T-helper 1 cell treated with Interleukin-12 subunit alpha and Interleukin-12 subunit beta and Interleukin-4 antibody, amounts not matched to agents 30 μg/mL and 1 μg/mL, for 36 hours (primary cell): Measurements from ENCODE around the gene STARD5.

Source experiments
- H3K27ac Mint-ChIP-seq: one replicate; pipeline ENCODE4 v1.8.0; 2021; ENCODE audit warnings: mild to moderate bottlenecking, mixed read lengths
- H3K27me3 Mint-ChIP-seq: one replicate; pipeline ENCODE4 v1.8.0; 2021; ENCODE audit warnings: low read depth, mixed read lengths
- H3K36me3 Mint-ChIP-seq: one replicate; pipeline ENCODE4 v1.8.0; 2021; ENCODE audit warnings: low read depth, mixed read lengths
- H3K4me1 Mint-ChIP-seq: one replicate; pipeline ENCODE4 v1.8.0; 2021; ENCODE audit warnings: low read depth, mixed read lengths
- H3K4me3 Mint-ChIP-seq: one replicate; pipeline ENCODE4 v1.8.0; 2021; ENCODE audit warnings: mild to moderate bottlenecking, moderate library complexity, mixed read lengths
- H3K9me3 Mint-ChIP-seq: one replicate; pipeline ENCODE4 v1.8.0; 2021; ENCODE audit warnings: mixed read lengths

The STARD5 gene

GRCh38 chr15:81311752-81312464, 12.0 kb downstream of the STARD5 start:
- Mint-ChIP-seq H3K9me3 (no peaks in the 10 kb centered on the region), H3K36me3 (peaks cover 64% of the 10 kb centered on the region), H3K4me3 (no peak overlapping the region), H3K4me1 (peaks cover 47% of the 10 kb centered on the region), H3K27me3 (no peaks in the 10 kb centered on the region), H3K27ac (peak overlapping the region; percentile 66)

- Mint-ChIP-seq H3K36me3 (peaks cover 73% of the 10 kb centered on the region), H3K4me1 (peaks cover 50% of the 10 kb centered on the region), H3K27ac (peak overlapping the region; percentile 26)
Observed at GRCh38 chr15:81310480-81310879, 13.5 kb downstream of the STARD5 start.

GRCh38 chr15:81309647-81310450, 14.1 kb downstream of the STARD5 start:
- H3K36me3 Mint-ChIP-seq, result peaks cover 70% of the 10 kb centered on the region
- no peaks in the 10 kb centered on the region for H3K27me3 Mint-ChIP-seq
- H3K27ac Mint-ChIP-seq, result peak overlapping the region; percentile 26
- peaks cover 45% of the 10 kb centered on the region for H3K4me1 Mint-ChIP-seq
- no peak overlapping the region for H3K4me3 Mint-ChIP-seq
- H3K9me3 Mint-ChIP-seq, result no peaks in the 10 kb centered on the region

More at GRCh38 chr15:81310480-81310879, 13.5 kb downstream of the STARD5 start:
- H3K9me3 Mint-ChIP-seq, result no peaks in the 10 kb centered on the region
- no peak overlapping the region for H3K4me3 Mint-ChIP-seq
- no peaks in the 10 kb centered on the region for H3K27me3 Mint-ChIP-seq

- Mint-ChIP-seq H3K4me3 (no peak overlapping the region), H3K9me3 (no peaks in the 10 kb centered on the region), H3K27ac (peak overlapping the region; percentile 20), H3K36me3 (peaks cover 84% of the 10 kb centered on the region), H3K4me1 (peaks cover 60% of the 10 kb centered on the region), H3K27me3 (no peaks in the 10 kb centered on the region)
Observed at GRCh38 chr15:81308260-81308659, 15.7 kb downstream of the STARD5 start.

GRCh38 chr15:81304226-81304625, 19.7 kb downstream of the STARD5 start:
- Mint-ChIP-seq H3K27ac (peak overlapping the region; percentile 73), H3K36me3 (peaks cover 90% of the 10 kb centered on the region), H3K4me3 (peak overlapping the region; percentile 98), H3K9me3 (no peaks in the 10 kb centered on the region), H3K4me1 (peaks cover 64% of the 10 kb centered on the region), H3K27me3 (no peaks in the 10 kb centered on the region)

GRCh38 chr15:81303244-81304225, 20.4 kb downstream of the STARD5 start:
- Mint-ChIP-seq H3K9me3 (no peaks in the 10 kb centered on the region), H3K27me3 (no peaks in the 10 kb centered on the region), H3K36me3 (peaks cover 90% of the 10 kb centered on the region), H3K27ac (peak overlapping the region; percentile 81), H3K4me3 (peak overlapping the region; percentile 98), H3K4me1 (peaks cover 62% of the 10 kb centered on the region)

- Mint-ChIP-seq H3K4me1 (peaks cover 65% of the 10 kb centered on the region), H3K27me3 (no peaks in the 10 kb centered on the region), H3K4me3 (peak overlapping the region; percentile 98), H3K9me3 (no peaks in the 10 kb centered on the region), H3K27ac (peak overlapping the region; percentile 63), H3K36me3 (peaks cover 91% of the 10 kb centered on the region)
Observed at GRCh38 chr15:81302701-81303109, 21.2 kb downstream of the STARD5 start.

- Mint-ChIP-seq H3K4me3 (peak overlapping the region; percentile 98), H3K36me3 (peaks cover 91% of the 10 kb centered on the region), H3K27me3 (no peaks in the 10 kb centered on the region), H3K27ac (peak overlapping the region; percentile 89), H3K9me3 (no peaks in the 10 kb centered on the region), H3K4me1 (peaks cover 61% of the 10 kb centered on the region)
Observed at GRCh38 chr15:81301815-81302399, 22.0 kb downstream of the STARD5 start.

- H3K9me3 Mint-ChIP-seq, result no peaks in the 10 kb centered on the region
- H3K27ac Mint-ChIP-seq, result peak overlapping the region; percentile 89
- no peaks in the 10 kb centered on the region for H3K27me3 Mint-ChIP-seq
- peak overlapping the region; percentile 98 for H3K4me3 Mint-ChIP-seq
- peaks cover 61% of the 10 kb centered on the region for H3K4me1 Mint-ChIP-seq
- peaks cover 89% of the 10 kb centered on the region for H3K36me3 Mint-ChIP-seq
Observed at GRCh38 chr15:81301385-81301784, 22.6 kb downstream of the STARD5 start.

GRCh38 chr15:81299630-81300273, 24.2 kb downstream of the STARD5 start:
- no peaks in the 10 kb centered on the region for H3K27me3 Mint-ChIP-seq
- peak overlapping the region; percentile 98 for H3K4me3 Mint-ChIP-seq
- H3K4me1 Mint-ChIP-seq, result peaks cover 65% of the 10 kb centered on the region
- H3K36me3 Mint-ChIP-seq, result peaks cover 80% of the 10 kb centered on the region
- H3K9me3 Mint-ChIP-seq, result no peaks in the 10 kb centered on the region
- peak overlapping the region; percentile 94 for H3K27ac Mint-ChIP-seq

- H3K4me1 Mint-ChIP-seq, result peaks cover 64% of the 10 kb centered on the region
- H3K4me3 Mint-ChIP-seq, result peak overlapping the region; percentile 98
- no peaks in the 10 kb centered on the region for H3K27me3 Mint-ChIP-seq
- H3K27ac Mint-ChIP-seq, result peak overlapping the region; percentile 94
- no peaks in the 10 kb centered on the region for H3K9me3 Mint-ChIP-seq
- peaks cover 74% of the 10 kb centered on the region for H3K36me3 Mint-ChIP-seq
Observed at GRCh38 chr15:81299156-81299555, 24.8 kb downstream of the STARD5 start.

GRCh38 chr15:81298611-81299010, 25.3 kb downstream of the STARD5 start:
- H3K4me3 Mint-ChIP-seq, result peak overlapping the region; percentile 98
- no peaks in the 10 kb centered on the region for H3K27me3 Mint-ChIP-seq
- H3K9me3 Mint-ChIP-seq, result no peaks in the 10 kb centered on the region
- H3K4me1 Mint-ChIP-seq, result peaks cover 64% of the 10 kb centered on the region
- peaks cover 68% of the 10 kb centered on the region for H3K36me3 Mint-ChIP-seq
- peak overlapping the region; percentile 94 for H3K27ac Mint-ChIP-seq
